ENCODE results near the gene CRIP1.

The CRIP1 gene

GRCh38 chr14:105507247-105507646 is 20.6 kb downstream of the CRIP1 start:
- DNase-seq (ENCODE audit: low spot score): no peak

- DNase-seq (ENCODE audit: low spot score): no peak
These were observed 21.4 kb downstream of the CRIP1 start for GRCh38 chr14:105508069-105508468.

DNA sequence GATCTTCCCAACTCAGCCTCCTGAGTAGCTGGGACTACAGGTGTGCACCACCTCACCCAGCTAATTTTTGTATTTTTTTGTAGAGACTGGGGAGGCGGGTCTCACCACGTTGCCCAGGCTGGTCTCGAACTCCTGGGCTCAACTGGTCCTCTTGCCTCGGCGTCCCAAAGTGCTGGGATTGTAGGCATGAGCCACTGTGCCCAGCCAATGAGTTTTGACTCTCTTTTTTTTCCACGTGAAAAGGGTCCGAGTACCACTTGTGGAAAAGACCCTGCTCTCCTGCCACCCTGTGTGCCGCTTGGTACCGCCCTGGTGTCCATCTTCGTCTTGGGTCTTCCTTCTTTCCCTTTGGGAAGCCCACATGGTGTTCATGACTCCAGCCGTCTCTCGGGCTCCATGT is 21.9 kb downstream of the CRIP1 start:
- no peak for DNase-seq (ENCODE audit: low spot score)

DNA sequence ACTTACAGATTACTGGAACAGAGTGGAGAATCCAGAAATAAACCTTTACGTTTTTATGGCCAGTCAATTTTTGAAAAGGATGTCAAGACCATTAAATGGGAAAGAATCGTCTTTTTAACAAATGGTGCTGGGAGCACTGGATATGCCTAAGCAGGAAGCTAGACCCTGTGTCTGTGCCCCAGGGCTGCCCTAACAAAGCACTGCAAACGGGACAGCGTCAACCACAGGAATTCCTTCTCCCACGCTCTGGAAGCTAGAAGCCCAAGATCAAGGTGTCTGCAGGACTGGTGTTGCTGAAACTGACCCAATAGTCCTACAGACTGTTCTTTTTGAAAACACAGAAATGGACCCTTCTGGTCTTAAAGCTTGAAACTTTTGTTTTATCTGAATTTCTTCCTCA is 30.4 kb downstream of the CRIP1 start:
- DNase-seq (ENCODE audit: low spot score): no peak

GRCh38 chr14:105519946-105520698 is 33.4 kb downstream of the CRIP1 start:
- no peak for DNase-seq (ENCODE audit: low spot score)

DNA sequence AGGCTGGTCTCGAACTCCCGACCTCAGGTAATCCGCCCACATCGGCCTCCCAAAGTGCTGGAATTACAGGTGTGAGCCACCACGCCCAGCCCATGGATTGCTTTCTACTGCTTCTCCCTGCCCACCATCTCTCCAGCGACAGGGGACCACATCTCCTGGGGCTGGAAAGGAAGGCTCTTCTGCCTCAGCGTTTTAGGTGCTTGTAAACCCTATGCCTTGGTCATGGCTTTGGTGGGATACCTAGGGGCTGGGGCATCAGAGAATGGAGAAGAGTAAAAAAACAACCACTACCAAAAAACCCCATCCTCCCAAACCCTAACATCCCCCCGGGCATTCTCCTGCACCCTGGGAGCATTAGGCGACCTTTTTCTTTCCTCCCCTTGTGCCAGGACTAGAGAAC is 38.6 kb downstream of the CRIP1 start:
- DNase-seq (ENCODE audit: low spot score): no peak

DNA sequence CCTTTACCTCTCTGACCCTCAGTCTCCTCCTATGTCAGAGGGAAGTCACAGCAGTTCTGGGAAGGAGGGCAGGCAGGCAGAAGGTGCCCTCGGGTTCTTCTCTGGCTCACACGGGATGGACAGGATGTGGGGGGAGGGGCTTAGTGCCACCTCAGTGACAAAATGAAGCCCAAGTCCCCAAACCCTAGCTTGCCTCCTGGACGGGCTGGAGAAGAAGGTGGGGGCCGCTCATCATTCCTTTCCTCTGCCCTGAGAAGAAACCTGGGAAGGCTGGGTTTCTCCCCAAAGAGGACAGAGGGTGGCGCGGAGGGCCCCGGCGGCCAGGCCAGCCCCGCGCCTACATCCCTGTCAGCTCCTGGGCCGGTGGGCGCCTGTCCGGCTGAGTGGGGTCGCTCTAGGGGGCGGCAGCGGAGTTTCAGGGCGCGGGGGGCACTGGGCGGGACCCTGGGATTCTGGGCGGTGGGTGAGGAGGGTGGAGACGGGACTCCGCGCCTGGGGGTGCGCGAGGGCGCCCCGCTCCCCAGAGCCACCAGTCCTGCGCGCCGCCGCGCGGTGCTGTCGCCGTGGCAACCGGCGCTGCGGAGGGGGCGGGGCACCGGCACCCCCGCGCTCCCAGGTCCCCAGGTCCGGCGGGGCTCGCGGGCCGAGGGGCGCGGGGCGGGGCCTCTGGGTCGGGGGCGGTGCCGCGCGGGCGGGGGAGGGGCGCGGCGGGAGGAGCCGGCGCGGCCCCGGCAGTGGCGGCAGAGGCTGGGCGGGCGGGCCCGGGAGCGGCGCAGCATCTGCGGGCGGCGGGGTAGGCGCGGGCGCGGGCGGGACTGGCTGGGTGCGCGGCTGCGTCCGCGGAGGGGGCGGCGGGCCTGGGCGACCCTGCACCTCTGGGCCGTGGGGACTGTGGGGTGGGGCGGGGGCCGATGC is 39.4 kb downstream of the CRIP1 start, which contains the start of gene TMEM121:
Gene TMEM121, plus strand, starts transcription at position 723 of the 915 bp plus-strand sequence. CDS start 2,252 bp downstream, outside the sequence.
- peak; percentile 51 for DNase-seq (ENCODE audit: low spot score)

DNA sequence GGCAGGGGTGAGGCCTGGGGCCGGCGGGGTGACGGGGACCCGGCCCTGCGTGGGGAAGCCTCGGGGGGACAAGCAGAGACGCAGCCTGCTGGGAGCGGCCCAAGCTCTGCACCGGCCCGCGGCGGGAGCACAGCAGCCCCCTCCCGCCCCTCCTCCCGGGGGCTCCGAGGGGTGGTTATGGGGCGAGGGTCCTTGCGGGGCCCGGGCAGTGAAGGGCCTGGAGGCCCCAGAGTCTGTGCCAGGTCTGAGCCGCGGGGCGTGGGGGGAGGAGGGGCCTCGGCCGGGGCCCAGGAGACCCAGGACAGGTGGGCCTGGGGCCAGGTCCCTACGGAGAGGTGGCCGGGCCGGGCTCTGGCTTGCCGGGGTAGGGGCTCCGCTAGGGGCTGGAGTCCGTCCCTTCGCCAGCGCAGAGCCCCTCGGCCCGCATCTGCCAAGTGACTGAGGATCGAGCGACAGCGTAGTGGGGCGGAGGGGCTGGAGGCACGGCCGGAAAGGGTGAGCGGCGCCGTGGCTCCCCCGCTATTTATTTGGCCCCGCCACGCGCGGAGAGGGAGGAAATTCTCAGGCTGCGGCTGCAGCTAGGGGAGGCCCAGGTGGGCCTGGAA is 40.2 kb downstream of the CRIP1 start:
- DNase-seq (ENCODE audit: low spot score): no peak

DNA sequence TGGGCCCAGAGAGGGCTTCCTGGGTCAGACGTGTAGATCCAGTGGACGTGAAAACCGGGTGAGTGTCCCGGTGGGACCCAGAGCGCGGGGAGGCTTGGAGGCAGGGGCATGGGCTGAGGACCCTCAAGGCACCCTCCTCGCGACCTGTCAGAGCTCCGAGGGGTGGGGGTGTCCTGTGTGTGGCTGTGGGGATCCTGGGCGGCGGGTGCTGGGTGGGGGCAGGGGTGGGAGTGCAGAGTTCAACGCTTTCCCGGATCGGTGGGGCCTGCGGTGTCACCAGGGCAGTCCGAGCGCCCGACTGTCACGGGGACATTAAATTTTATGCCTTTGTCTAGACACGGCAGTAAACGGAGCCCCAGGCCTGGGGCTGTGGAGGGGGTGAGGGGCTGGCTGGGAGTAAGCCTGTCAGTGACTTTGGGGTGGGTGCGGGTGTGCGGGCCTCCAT is 40.7 kb downstream of the CRIP1 start:
- no peak for DNase-seq (ENCODE audit: low spot score)

DNA sequence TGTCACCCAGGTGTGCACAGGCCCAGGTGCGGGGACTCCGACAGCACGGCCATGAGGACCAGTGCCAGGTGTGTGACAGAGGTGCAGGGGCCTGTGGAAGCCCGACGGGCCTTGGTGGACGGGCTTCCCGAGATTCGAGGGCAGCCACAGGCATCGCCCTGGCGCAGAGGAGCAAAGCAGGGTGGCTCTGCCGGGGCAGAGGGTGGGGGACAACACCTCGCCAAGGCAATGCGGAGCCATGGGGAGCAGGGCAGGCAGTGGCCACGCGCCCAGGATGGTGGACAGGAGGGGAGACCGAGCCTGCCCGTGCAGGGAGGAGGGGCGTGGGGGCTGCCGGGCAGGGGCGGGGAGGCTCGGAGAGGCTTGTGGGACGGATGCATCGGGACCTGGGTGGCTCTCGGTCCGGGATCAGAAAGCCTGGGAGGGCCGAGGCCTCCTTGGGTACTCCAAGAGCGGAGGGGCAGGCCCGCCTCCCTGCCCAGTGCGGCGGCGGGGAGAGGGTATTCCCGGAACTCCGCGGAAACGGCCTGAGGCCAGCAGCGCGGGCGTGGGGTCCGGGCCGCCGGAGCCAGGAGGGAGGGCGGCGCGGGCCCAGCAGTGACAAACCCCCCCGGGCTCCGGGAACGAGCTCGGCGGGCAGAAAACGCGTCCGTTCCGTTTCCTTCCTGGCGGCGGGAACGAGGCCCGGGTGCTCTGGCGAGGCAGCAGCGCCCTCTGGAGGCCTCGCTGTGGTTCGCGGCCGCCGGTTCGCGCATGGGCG is 41.3 kb downstream of the CRIP1 start:
- peak; percentile 91 for DNase-seq (ENCODE audit: low spot score)

DNA sequence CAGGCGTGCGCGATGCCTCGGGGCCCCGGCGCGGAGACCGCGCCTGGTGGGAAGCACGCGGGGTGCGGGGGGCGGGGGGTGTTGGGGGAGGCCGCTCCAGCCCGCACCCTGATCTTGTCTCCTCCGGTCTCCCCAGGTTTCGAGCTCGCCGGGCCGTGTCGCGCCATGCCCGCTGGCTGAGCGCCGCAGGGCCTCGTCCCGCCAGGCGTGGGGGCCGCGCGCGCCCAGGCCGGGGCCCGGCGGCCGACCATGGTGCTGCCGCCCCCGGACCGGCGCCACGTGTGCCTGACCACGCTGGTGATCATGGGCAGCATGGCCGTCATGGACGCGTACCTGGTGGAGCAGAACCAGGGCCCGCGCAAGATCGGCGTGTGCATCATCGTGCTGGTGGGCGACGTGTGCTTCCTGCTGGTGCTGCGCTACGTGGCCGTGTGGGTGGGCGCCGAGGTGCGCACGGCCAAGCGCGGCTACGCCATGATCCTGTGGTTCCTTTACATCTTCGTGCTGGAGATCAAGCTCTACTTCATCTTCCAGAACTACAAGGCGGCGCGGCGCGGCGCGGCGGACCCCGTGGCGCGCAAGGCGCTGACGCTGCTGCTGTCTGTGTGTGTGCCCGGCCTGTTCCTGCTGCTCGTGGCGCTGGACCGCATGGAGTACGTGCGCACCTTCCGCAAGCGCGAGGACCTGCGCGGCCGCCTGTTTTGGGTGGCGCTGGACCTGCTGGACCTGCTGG is 42.1 kb downstream of the CRIP1 start:
- DNase-seq (ENCODE audit: low spot score): no peak

- DNase-seq (ENCODE audit: low spot score): no peak
These were observed 42.6 kb downstream of the CRIP1 start for GRCh38 chr14:105529319-105529568.

GRCh38 chr14:105529569-105530284 is 43.0 kb downstream of the CRIP1 start:
- DNase-seq (ENCODE audit: low spot score): peak; percentile 54

- no peak for DNase-seq (ENCODE audit: low spot score)
These were observed 43.8 kb downstream of the CRIP1 start for GRCh38 chr14:105530285-105531087.

GRCh38 chr14:105531088-105531893 is 44.6 kb downstream of the CRIP1 start:
- DNase-seq (ENCODE audit: low spot score): peak; percentile 31

- peak; percentile 58 for DNase-seq (ENCODE audit: low spot score)
These were observed 45.4 kb downstream of the CRIP1 start for GRCh38 chr14:105531894-105532623.

GRCh38 chr14:105532735-105533141 is 46.1 kb downstream of the CRIP1 start:
- peak; percentile 83 for DNase-seq (ENCODE audit: low spot score)

DNA sequence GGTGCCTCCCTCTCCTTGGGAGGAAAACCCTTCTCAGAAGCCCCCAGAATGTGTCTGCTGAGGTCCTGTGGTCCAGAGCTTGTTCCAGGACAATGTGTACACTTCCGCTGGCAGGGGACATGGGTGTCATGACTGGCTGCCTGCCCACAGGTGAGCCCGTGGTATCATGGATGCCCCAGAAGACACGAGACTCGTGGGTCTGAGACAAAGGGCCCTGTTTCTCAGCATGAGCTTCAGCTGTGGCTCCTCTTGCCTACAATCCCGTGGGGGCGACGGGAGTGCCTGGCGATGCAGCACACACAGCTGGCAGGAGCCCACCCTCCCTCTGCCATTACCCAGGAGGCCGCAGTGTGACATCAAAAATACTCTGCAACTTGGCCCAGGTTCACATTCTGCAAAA is 46.7 kb downstream of the CRIP1 start:
- no peak for DNase-seq (ENCODE audit: low spot score)

All from germinal center (tissue), 1 donor.